Lower leg skin (tissue), 3 donors: ENCODE measurements around the gene GOLGB1.

Source experiments
- POLR2A ChIP-seq, 2 donors: fragments of 450-650 bp; IDR thresholded peaks; one replicate each; pipeline ENCODE4 v1.6.1; 2016 to 2017; ENCODE audit warnings: antibody characterized with exemption in 2 of 2, mild to moderate bottlenecking in 1 of 2, moderate library complexity in 1 of 2
- TF ChIP-seq, protein P1 (sequence below), 3 donors: fragments of 450-650 bp; IDR thresholded peaks; one replicate each; pipeline ENCODE4 v1.5.1; 2016; ENCODE audit warnings: antibody characterized with exemption in 3 of 3, mild to moderate bottlenecking in 3 of 3, moderate library complexity in 2 of 3

DNA sequence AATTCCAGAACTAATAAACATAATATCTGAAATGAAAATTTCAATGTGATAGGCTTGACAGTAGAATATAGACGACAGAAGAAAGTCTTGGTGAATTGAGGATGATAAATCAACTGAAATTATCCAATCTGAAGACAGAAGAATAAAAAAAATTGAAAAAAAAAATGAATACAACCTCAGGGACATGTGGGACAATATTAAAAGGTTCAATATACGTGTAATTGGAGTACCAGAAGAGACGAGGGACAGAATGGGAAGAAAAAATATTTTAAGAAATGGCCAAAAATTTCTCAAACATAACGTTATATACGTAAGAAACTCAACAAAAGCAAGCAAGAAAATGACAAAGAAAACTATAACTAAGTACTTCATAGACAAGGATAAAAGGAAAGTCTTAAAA is 45.6 kb downstream of the GOLGB1 start:
- TF ChIP-seq, protein P1, sequence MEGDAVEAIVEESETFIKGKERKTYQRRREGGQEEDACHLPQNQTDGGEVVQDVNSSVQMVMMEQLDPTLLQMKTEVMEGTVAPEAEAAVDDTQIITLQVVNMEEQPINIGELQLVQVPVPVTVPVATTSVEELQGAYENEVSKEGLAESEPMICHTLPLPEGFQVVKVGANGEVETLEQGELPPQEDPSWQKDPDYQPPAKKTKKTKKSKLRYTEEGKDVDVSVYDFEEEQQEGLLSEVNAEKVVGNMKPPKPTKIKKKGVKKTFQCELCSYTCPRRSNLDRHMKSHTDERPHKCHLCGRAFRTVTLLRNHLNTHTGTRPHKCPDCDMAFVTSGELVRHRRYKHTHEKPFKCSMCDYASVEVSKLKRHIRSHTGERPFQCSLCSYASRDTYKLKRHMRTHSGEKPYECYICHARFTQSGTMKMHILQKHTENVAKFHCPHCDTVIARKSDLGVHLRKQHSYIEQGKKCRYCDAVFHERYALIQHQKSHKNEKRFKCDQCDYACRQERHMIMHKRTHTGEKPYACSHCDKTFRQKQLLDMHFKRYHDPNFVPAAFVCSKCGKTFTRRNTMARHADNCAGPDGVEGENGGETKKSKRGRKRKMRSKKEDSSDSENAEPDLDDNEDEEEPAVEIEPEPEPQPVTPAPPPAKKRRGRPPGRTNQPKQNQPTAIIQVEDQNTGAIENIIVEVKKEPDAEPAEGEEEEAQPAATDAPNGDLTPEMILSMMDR (IDR thresholded peaks at IDR 0.05), result no peak
- no peak for TF ChIP-seq POLR2A (IDR thresholded peaks at IDR 0.05)
